Cardiac fibroblast (primary cell): ENCODE data around the gene FAM151A.

Experiments used
- DNase-seq, 2 donors: peaks; one replicate each; pipeline versions ENCODE4 v3.0.0 to v3.0.0-alpha.2; 2010; ENCODE audit warnings: low read depth in 2 of 2
- H3K4me3 ChIP-seq, 2 donors: replicated peaks in 1 of 2; 1 replicate in 1 of 2; 2 replicates in 1 of 2; pipeline ENCODE4 v1.5.1; 2011; ENCODE audit warnings: low read depth in 2 of 2, low read length in 2 of 2, mild to moderate bottlenecking in 2 of 2, moderate library complexity in 1 of 2
- TF ChIP-seq, protein P1 (sequence below): IDR thresholded peaks from one replicate; pipeline ENCODE4 v1.5.1; 2011; ENCODE audit warnings: low read depth, mild to moderate bottlenecking, low read length, inconsistent platforms

The FAM151A gene

DNA sequence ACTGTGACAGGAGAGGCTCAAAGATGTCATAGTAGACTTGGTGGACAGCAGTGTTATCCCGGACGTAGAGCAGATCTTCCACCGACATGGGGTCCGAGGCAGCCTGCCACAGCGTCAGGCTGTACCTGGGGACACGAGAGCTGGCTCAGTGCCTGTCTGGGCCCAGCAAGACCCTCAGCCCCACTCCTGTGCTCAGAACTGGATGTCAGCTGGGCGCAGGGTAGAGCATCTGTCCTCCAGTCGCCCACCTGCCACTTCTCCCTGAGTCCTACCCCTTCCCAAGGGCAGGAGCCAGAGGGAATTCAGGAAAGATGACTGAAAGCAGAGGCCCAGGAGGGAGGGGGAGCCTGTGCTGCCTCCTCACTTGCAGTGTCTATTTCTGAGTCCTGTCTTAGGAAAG lies 11.7 kb downstream of the FAM151A start:
- no peak for DNase-seq
- TF ChIP-seq, protein P1, sequence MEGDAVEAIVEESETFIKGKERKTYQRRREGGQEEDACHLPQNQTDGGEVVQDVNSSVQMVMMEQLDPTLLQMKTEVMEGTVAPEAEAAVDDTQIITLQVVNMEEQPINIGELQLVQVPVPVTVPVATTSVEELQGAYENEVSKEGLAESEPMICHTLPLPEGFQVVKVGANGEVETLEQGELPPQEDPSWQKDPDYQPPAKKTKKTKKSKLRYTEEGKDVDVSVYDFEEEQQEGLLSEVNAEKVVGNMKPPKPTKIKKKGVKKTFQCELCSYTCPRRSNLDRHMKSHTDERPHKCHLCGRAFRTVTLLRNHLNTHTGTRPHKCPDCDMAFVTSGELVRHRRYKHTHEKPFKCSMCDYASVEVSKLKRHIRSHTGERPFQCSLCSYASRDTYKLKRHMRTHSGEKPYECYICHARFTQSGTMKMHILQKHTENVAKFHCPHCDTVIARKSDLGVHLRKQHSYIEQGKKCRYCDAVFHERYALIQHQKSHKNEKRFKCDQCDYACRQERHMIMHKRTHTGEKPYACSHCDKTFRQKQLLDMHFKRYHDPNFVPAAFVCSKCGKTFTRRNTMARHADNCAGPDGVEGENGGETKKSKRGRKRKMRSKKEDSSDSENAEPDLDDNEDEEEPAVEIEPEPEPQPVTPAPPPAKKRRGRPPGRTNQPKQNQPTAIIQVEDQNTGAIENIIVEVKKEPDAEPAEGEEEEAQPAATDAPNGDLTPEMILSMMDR = no peak
- no peak overlapping the region for H3K4me3 ChIP-seq

DNA sequence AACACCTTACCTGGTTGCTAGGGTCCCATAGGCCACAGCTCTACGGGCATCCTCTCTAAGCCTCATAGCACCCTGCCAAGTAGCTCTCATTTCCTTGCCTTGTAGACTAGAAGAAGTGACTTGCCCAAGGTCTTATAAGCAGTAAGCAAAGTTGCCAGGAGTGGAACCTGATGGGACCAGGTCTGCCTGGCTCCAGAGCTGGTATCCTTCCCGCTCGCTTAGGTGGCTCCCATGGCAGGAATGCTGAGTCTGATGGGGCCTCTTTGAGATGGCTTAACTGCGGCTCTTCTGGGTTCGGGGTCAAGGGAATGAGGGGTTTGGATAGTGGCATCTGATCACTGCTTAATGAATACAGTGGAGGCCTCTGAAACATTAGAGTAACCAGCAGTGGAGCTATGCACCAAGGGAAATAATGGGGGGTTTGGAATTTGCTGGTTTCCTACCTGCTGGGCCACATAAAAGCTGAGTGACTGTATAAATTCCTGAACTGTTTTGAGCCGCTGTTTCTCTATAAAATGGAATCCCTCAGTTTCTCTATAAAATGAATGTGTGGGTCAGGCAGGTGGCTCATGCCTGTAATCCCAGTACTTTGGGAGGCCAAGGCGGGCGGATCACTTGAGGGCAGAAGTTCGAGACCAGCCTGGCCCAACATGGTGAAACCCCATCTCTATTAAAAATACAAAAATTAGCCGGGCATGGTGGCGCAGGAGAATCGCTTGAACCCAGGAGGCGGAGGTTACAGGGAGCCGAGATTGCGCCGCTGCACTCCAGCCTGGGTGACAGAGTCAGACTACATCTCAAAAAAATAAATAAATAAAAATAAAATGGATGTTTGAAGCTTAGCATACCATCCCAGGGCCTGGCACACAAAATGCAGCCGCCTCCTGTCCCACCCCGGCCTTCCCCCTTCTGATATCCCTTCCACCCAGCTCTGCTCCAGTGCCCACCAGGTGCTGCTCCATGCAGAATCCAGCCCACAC lies 12.4 kb downstream of the FAM151A start:
- TF ChIP-seq, protein P1 = no peak
- no peak overlapping the region for H3K4me3 ChIP-seq
- DNase-seq = no peak

GRCh38 chr1:54610048-54610447 lies 13.3 kb downstream of the FAM151A start:
- H3K4me3 ChIP-seq = no peak overlapping the region
- TF ChIP-seq, protein P1 = no peak
- no peak for DNase-seq

- TF ChIP-seq, protein P1 = no peak
- no peak overlapping the region for H3K4me3 ChIP-seq
- no peak for DNase-seq
These were observed 13.9 kb downstream of the FAM151A start for GRCh38 chr1:54609301-54609921.

DNA sequence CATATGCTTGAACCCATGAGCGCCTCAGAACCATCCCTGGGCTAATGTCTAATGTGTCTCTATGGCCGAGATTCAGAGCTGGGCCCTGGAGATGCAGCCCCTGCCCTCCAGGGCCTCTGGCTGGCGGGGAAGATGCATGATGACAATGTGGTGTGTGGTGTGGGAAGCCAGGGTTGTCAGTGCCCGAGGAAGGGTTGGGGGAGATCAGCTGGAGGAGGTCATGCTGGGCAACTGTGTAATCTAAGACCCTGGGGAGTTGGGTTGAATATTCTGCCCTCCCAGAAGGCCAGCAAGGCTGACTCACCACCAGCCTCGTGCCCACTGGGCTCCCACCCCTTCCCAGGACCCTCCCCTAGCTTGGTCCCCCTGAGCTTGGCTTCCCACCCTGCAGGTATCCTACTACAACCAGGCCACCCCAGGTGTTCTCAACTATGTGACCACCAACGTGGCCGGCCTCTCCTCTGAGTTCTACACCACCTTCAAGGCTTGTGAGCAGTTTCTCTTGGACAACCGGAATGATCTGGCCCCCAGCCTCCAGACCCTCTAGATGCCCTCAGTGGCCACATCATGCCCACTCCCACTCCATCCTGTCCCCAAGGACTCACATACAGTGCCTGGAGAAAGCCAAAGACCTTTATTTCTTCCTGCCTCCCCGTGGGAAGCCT lies 14.6 kb downstream of the FAM151A start:
- DNase-seq = no peak
- TF ChIP-seq, protein P1 = no peak
- no peak overlapping the region for H3K4me3 ChIP-seq

GRCh38 chr1:54607821-54608565 lies 15.3 kb downstream of the FAM151A start:
- DNase-seq = no peak
- TF ChIP-seq, protein P1 = no peak
- H3K4me3 ChIP-seq = no peak overlapping the region
